Measurements from ENCODE around the gene KRTAP16-1.
"Not testable (repeated sequence)": the region's sequence is repeated elsewhere in the genome, so short reads cannot be mapped to it uniquely, and the experiment has no call there.

The KRTAP16-1 gene

DNA sequence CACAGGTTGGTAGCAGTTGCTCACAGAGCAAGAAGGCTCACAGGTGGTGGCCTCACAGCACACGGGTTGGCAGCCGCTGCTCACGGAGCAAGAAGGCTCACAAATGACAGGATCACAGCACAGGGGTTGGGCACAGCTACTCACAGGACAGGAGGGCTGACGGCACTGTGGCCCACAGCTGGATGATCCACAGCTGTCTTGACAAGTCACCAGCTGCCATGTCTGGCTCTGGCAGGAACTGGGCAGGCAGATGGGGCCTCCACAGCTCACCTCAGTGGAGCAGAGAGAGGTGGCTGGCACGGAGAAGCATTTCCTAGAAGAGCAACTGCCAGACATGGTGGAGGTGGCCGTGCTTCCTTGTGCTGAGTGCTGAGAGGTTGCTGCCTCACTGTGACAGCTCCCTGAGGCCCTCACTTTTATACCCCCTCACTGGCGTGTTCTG lies at the start of gene KRTAP16-1:
Gene KRTAP16-1, minus strand, starts transcription at position 392 of the 442 bp plus-strand sequence. Its CDS starts 56 bp downstream, at position 336.
- no peak for DNase-seq (ENCODE audit: low read depth)

GRCh38 chr17:41354536-41354935 lies 45.4 kb upstream of the KRTAP16-1 start:
- DNase-seq (ENCODE audit: low read depth), result no peak

- DNase-seq (ENCODE audit: low read depth), result no peak
These were observed 43.7 kb upstream of the KRTAP16-1 start for GRCh38 chr17:41352597-41353366.

DNA sequence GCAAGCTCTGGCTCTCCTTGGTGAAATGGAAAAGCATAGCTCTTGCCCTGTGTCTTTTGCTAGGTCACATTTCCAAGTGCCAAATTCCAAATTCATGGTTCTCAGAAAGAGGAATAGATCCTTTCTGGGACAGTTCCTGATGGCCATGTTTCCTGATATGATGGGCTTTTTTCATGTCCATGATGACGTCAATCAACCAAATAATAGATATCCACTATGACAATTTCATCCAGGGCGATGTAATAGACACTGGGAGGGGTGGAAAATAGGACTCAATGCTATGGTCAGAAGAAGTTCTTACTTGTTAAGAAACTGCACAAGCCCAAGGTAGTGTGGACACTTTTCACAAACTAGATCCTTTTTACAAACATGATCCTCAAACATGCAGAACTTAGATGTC lies 42.1 kb upstream of the KRTAP16-1 start:
- DNase-seq (ENCODE audit: low read depth), result no peak

DNA sequence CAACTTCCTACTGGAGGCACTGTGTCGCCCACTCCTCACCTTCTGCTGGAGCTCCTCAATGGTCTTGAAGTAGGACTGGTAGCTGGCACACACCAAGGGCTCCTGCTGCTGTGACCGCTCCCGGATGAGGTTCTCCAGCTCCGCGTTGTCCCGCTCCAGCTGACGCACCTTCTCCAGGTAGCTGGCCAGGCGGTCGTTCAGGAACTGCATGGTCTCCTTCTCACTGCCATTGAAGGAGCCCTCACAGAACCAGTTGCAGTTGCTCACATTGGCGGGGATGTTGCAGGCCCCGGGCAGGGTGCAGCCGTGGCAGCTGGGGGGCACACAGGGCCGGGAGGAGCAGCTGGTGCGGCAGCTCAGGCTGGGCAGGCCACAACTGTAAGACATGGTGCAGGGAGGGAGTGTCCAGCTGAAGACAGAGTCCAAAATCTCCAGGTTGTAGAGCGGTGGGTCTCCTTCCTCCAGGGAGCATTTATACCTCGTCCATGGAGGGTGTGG lies 41.3 kb upstream of the KRTAP16-1 start, which contains the start of gene KRT33A:
Gene KRT33A, minus strand, starts transcription at position 448 of the 498 bp plus-strand sequence. Its CDS starts 61 bp downstream, at position 387.
- DNase-seq (ENCODE audit: low read depth), result not testable (repeated sequence)

DNA sequence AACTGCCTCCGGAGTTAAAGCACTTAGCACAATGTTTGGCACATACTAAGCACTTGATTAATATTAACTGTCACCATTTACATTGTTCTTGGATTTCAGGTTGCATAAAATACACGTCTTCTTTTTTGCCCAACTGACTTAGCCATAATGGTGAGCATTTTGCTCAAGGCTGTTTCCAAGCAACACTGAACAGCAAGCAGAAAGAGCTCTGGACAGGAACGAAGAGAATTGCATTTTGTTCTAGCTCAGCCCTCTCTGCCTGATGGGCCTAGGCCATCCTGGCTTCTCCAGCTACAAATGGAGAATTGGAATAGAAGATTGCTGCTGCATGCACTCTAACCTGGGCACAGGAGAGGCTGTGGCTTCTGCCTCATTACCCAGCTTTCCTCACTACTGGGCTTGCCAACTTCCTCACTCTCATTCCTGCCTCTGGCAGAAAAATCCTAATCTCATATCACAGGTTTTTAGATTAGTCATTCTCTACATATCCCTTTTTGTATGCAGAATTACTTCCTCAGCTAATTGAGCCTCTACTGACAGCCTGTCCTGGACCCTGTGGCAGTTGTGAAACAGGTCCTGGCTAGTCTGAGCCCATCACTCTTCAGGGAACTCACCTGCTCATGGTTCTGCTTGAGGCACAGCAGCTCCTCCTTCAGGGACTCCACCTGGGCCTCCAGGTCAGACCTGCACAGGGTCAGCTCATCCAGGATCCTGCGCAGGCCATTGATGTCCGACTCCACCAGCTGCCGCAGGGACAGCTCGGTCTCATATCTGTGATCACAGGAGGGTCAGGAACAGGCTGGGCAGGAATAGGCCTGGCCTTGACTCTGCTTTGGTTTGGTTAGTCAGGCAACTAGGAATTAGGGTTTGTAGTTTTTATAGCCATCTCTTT lies 39.0 kb upstream of the KRTAP16-1 start:
- no peak for DNase-seq (ENCODE audit: low read depth)

DNA sequence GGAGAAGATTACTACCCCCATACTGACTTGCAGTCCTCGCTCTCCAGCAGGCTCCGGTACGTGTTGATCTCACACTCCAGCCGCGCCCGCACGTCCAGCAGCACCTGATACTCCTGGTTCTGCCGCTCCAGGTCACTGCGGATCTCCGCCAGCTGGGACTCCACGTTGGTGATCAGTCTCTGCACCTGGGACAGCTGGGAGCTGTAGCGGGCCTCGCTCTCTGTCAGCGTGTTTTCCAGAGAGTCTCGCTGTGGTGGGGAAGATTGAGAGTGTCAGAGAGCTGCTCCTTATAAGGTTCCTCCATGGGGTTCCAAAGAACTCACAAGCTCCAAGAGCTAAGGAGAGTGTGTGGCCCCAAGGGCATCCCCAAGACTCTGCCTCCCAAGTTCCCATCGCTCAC lies 37.3 kb upstream of the KRTAP16-1 start:
- not testable (repeated sequence) for DNase-seq (ENCODE audit: low read depth)

- DNase-seq (ENCODE audit: low read depth), result no peak
These were observed 36.9 kb upstream of the KRTAP16-1 start for GRCh38 chr17:41345992-41346391.

- no peak for DNase-seq (ENCODE audit: low read depth)
These were observed 33.9 kb upstream of the KRTAP16-1 start for GRCh38 chr17:41343029-41343428.

DNA sequence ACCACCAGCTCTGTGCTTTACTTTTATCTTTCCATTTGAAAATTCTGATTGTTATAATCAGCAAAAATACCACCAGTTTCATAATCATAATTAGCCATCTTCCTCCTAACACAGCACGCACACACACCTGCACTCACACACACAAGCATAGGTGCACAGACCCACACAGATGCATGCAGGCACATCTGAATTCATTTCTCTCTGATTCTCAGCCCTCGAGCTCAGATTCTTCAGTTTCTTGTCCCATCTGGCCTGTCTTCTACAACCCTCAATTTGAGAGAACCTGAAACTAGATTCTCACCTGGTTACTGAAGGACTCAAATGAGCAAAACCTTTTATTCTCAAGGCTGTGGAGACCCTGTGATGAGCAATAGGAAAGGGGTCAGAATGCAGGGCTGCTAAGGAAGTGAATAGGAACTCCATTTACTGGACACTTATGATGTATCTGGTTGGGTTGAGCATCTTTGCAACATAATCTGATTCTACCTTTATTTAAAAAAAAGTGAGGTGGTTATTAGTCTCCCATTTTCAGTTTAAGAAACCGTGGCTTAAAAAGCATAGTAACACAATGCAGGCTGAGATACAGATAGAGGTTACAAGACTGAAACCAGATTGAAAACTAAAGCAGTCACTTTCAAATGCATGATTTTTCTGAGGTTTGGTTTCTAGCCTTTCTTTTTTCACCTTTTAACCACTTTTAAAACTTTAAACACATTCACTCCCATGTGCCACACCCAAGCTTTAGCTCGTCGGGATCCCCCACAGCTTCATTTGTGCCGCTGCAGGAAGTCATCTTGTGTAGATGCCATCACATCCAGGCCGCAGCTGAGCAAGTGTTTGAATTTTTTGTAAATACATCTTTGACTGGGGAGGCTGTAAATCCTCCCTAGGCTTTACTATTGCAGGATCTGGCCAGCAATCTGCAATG lies 32.1 kb upstream of the KRTAP16-1 start:
- DNase-seq (ENCODE audit: low read depth), result no peak

GRCh38 chr17:41340494-41340893 lies 31.4 kb upstream of the KRTAP16-1 start:
- DNase-seq (ENCODE audit: low read depth), result no peak

DNA sequence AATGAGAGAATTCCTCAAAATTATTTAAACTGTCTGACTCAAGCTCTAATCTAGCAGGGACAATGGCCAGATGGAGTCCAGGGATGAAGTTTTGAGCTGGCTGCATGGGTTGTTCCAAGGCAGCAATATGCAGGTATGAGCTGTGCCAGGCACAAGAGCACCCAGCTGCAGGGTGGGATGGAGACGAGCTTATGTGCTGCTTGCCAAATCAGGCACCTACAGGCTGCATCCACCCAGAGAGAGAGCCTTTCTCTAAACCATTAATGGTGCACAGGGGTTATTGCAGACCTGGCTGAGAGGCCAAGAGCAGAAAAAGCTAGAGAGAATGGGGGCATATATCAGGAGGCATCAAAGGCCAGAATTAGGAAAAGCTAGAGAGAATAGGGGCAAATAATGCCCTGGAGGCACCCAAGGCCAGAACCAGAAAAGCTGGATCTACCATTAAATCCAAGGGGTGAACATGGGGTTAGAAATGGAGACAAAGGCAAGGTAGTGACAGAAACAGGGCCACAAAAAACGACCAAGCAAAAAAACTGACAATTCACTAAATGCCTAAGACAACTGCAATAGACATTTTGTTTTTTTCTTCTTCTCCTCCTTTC lies 30.6 kb upstream of the KRTAP16-1 start:
- DNase-seq (ENCODE audit: low read depth), result no peak

GRCh38 chr17:41338961-41339485 lies 29.9 kb upstream of the KRTAP16-1 start:
- no peak for DNase-seq (ENCODE audit: low read depth)

DNA sequence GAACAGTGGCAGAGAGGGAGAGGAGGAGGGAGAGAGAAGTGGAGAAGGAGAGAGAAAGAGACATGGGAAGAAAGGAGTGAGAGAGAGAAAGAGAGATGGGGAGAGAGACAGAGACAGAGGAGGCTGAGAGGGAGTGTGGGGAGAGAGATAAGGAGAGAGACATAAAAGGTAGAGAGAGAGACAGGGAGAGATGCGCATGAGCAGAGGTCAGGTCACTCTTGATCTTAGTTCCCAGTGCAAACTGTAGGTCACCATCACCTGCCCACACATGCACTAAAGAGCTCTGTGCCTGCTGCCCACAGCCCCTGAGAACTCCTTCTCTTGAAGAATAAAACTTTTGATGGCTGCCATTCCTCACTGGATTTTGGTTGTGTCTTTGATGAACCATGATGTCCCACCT lies 26.6 kb upstream of the KRTAP16-1 start:
- no peak for DNase-seq (ENCODE audit: low read depth)

DNA sequence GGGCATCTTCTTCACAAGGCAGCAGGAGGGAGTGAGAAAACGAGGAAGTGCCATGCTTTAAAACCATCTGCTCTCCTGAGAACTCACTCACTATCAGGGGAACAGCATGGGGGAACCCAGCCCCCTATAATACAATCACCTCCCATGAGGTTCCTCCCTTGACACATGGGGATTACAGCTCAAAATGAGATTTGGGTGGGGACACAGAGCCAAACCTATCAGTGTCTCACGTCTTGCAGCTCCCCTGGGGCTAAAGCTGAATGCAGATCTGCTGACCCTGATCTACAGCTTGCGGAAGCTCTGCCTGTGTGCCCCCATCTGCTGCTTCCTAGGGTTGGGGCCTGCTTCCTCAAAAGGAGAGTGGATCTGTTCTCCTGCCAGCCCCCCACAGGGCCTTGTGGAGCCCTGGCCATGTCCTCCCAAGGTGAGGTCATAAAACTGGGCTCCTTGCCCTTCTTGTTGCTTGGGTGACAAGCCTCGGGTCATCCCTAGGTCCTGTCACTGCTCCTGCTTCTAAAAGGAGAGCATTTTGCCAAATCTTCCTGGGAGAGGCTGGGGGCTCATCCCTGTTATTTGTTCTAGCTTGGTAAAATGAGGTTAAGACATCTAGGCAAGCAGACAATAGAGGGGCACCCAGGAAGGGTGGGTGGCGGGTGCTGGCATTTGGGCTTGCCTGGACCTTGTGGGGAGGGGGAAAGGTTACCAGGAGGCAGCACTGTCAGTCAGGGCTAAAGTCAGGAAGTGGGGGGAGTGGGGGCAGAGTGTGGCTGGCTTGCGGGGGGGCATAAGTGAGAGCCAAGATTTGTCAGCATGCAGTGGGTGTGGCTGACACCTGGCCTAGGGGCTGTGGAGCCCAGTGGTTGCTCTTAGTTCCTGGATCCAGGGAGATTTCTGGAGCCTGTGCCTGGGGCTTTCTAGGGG lies 25.5 kb upstream of the KRTAP16-1 start:
- no peak for DNase-seq (ENCODE audit: low read depth)

DNA sequence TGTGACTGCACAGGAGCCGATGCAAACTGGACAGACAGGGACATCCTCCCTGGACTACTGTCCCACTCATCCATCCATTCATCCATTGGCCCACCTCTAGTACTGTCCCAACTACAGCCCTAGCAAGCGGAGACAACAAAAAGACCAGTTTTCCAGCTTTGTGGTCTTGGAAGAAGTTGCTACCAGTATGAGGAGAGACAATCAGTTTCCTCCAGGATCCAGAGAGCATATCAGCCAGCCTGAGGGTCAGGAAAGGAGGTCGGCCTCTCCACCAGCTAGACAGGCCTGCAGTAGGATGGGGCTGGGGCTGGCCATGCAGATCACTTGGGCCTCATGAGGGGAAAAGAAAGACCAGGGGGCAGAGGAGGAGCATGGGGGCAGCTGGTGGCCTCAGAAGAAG lies 24.7 kb upstream of the KRTAP16-1 start:
- no peak for DNase-seq (ENCODE audit: low read depth)

DNA sequence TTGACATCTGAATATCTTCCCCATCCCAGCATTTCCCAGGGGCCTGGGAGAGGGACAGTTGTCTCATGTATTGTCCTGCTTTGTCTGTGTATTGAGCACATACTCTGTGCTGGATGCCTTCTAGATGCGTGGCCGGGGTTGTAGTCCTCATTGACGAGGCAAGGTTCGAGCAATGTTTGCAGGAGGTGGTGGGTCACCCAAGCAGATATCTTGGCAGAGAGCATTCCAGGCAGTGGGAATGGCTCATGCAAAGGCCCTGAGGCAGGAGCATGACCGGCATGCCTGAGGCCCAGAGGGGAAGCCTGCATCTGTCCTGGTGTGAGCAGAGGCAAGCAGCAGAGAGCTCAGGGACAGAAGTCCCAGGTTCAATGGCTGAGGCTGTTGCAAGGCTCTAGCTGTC lies 24.0 kb upstream of the KRTAP16-1 start:
- DNase-seq (ENCODE audit: low read depth), result no peak

- no peak for DNase-seq (ENCODE audit: low read depth)
These were observed 23.1 kb upstream of the KRTAP16-1 start for GRCh38 chr17:41332239-41332638.

DNA sequence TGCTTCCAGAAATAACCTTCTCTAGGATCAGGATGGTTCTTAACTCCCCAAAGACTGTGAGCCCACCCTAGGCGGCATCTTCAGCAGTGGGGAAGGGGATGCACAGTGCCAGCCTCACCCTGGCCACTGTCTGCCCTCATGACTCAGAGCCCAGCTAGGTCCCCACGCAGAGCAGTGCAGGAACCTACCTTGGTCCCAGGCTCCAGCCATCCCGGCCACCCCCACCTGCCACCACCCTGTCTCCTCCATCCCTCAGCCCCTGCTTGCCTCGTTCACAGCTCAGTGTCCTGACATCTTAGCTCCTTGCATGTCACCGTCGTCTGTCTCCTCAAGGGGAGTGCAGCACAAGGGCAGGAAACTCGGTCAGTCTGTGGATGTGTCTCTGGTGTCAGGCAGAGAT lies 22.5 kb upstream of the KRTAP16-1 start:
- DNase-seq (ENCODE audit: low read depth), result no peak
